Fibroblast of lung (primary cell): Measurements from ENCODE around the gene PIF1.

Experiments used
- CTCF ChIP-seq, 2 donors: IDR thresholded peaks in 1 of 2; conservative IDR thresholded peaks in 1 of 2; 1 replicate in 1 of 2; 2 replicates in 1 of 2; pipeline ENCODE4 v1.5.1; 2011 to 2012; ENCODE audit warnings: low read length in 2 of 2, control low read depth in 1 of 2, inconsistent platforms in 1 of 2, low read depth in 1 of 2, mild to moderate bottlenecking in 1 of 2
- EZH2 ChIP-seq: IDR thresholded peaks from 2 replicates; pipeline ENCODE4 v1.5.1; 2012; ENCODE audit warnings: low read length, control low read depth, mild to moderate bottlenecking; ENCODE audit errors: missing control alignments

- TF ChIP-seq CTCF (conservative IDR thresholded peaks at IDR 0.05 in 1 of 2, IDR thresholded peaks at IDR 0.05 in 1 of 2; ENCODE audit: low read depth in 1 of 2, low read length in 2 of 2) (no peak), EZH2 (no peak)
Measured at GRCh38 chr15:64842096-64842939, 16.9 kb upstream of the PIF1 start.
